WTC11 (cell line): ENCODE data around the gene CNPY3.

Experiments used
- FOXP1 ChIP-seq: sonication (generic); formaldehyde crosslinking; IDR thresholded peaks from 2 replicates; pipeline ENCODE4 v1.8.0; 2022; ENCODE audit warnings: missing genetic modification reagents, mild to moderate bottlenecking, moderate library complexity, borderline replicate concordance
- HMGXB4 ChIP-seq: sonication (generic); formaldehyde crosslinking; IDR thresholded peaks from 2 replicates; pipeline ENCODE4 v1.8.1; 2023; ENCODE audit warnings: mild to moderate bottlenecking, moderate library complexity, missing genetic modification reagents
- TF ChIP-seq, protein P1 (sequence below): sonication (generic); formaldehyde crosslinking; IDR thresholded peaks from 2 replicates; pipeline ENCODE4 v1.8.0; 2022; ENCODE audit warnings: mild to moderate bottlenecking, missing genetic modification reagents

- TF ChIP-seq HMGXB4, result no peak
- TF ChIP-seq, protein P1, sequence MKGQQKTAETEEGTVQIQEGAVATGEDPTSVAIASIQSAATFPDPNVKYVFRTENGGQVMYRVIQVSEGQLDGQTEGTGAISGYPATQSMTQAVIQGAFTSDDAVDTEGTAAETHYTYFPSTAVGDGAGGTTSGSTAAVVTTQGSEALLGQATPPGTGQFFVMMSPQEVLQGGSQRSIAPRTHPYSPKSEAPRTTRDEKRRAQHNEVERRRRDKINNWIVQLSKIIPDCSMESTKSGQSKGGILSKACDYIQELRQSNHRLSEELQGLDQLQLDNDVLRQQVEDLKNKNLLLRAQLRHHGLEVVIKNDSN (CRISPR knock-in tag), result no peak
- no peak for TF ChIP-seq FOXP1 (CRISPR knock-in tag)
Observed at GRCh38 chr6:42921801-42922200, 7.5 kb upstream of the CNPY3 start.
